ENCODE data around the gene APBA1. TPM values are rescaled to one million over a fixed set of nuclear protein-coding genes. Genes with fewer than 3 reads are reported as not detected.

The APBA1 gene
- total RNA-seq, 2 donors from 2014 or later, result 6.3 to 7.5 TPM

- Histone ChIP-seq H3K27ac (no peak overlapping the region), H3K36me3 (no peaks in the 10 kb centered on the region), H3K4me3 (no peak overlapping the region), H3K9me3 (no peaks in the 10 kb centered on the region), H3K4me1 (no peaks in the 10 kb centered on the region), H3K9ac (ENCODE audit: low read depth in 2 of 2, low read length in 2 of 2) (no peak overlapping the region), H3K27me3 (no peaks in the 10 kb centered on the region)
- intact Hi-C loops (cut with DNase I), result no loop called here
- no peak for TF ChIP-seq CTCF (IDR thresholded peaks at IDR 0.05)
- DNase-seq, result no peak
Observed at GRCh38 chr9:69494208-69494607, 178.0 kb downstream of the APBA1 start.

- H3K9ac ChIP-seq (ENCODE audit: low read depth in 2 of 2, low read length in 2 of 2), result no peak overlapping the region
- TF ChIP-seq CTCF (IDR thresholded peaks at IDR 0.05), result no peak
- no peak for DNase-seq
- no peak overlapping the region for H3K27ac ChIP-seq
- H3K9me3 ChIP-seq, result no peaks in the 10 kb centered on the region
- no peaks in the 10 kb centered on the region for H3K4me1 ChIP-seq
- H3K36me3 ChIP-seq, result no peaks in the 10 kb centered on the region
- H3K27me3 ChIP-seq, result no peaks in the 10 kb centered on the region
- no peak overlapping the region for H3K4me3 ChIP-seq
- intact Hi-C loops (cut with DNase I), result no loop called here
Observed at GRCh38 chr9:69486498-69486897, 185.7 kb downstream of the APBA1 start.

- Histone ChIP-seq H3K27ac (no peak overlapping the region), H3K4me1 (no peaks in the 10 kb centered on the region), H3K4me3 (no peak overlapping the region), H3K27me3 (no peaks in the 10 kb centered on the region), H3K9me3 (no peaks in the 10 kb centered on the region), H3K36me3 (no peaks in the 10 kb centered on the region), H3K9ac (ENCODE audit: low read depth in 2 of 2, low read length in 2 of 2) (no peak overlapping the region)
- DNase-seq, result peak; percentile 66
- intact Hi-C loops (cut with DNase I), result no loop called here
- no peak for TF ChIP-seq CTCF (IDR thresholded peaks at IDR 0.05)
Observed at GRCh38 chr9:69485466-69485865, 186.7 kb downstream of the APBA1 start.

GRCh38 chr9:69483886-69484422, 188.2 kb downstream of the APBA1 start:
- no peaks in the 10 kb centered on the region for H3K4me1 ChIP-seq
- intact Hi-C loops (cut with DNase I), result no loop called here
- H3K4me3 ChIP-seq, result no peak overlapping the region
- H3K9ac ChIP-seq (ENCODE audit: low read depth in 2 of 2, low read length in 2 of 2), result no peak overlapping the region
- no peaks in the 10 kb centered on the region for H3K27me3 ChIP-seq
- H3K27ac ChIP-seq, result no peak overlapping the region
- no peaks in the 10 kb centered on the region for H3K9me3 ChIP-seq
- DNase-seq, result no peak
- no peaks in the 10 kb centered on the region for H3K36me3 ChIP-seq
- TF ChIP-seq CTCF (IDR thresholded peaks at IDR 0.05), result no peak

GRCh38 chr9:69476797-69477196, 195.4 kb downstream of the APBA1 start:
- Histone ChIP-seq H3K4me3 (no peak overlapping the region), H3K27ac (no peak overlapping the region), H3K9ac (ENCODE audit: low read depth in 2 of 2, low read length in 2 of 2) (no peak overlapping the region), H3K36me3 (no peaks in the 10 kb centered on the region), H3K4me1 (no peaks in the 10 kb centered on the region), H3K9me3 (no peaks in the 10 kb centered on the region), H3K27me3 (no peaks in the 10 kb centered on the region)
- TF ChIP-seq CTCF (IDR thresholded peaks at IDR 0.05), result no peak
- intact Hi-C loops (cut with DNase I), result no loop called here
- DNase-seq, result no peak

Data from colonic mucosa (tissue), 4 donors.